AG04449 (cell line): Measurements from ENCODE around the gene GMPPA.

Experiments
- CTCF ChIA-PET: fragments of 350-600 bp; formaldehyde crosslinking; extraction: SDS; loops from one replicate; lab custom pipeline; 2021; ENCODE audit warnings: antibody characterized with exemption; lab: Yijun Ruan, JAX
- POLR2A ChIA-PET: fragments of 400-600, 350-600 bp; formaldehyde crosslinking; extraction: SDS; loops from one replicate; lab custom pipeline; 2020; ENCODE audit warnings: antibody characterized with exemption, inconsistent platforms; lab: Yijun Ruan, JAX
- DNase-seq: peaks from one replicate; pipeline ENCODE4 v3.0.0-alpha.2; 2010; ENCODE audit warnings: low read depth, low spot score
- H3K4me3 ChIP-seq: 2 replicates; pipeline ENCODE4 v1.5.1; 2011; ENCODE audit warnings: low read depth, mild to moderate bottlenecking, control low read depth, low read length
- TF ChIP-seq, protein P1 (sequence below): IDR thresholded peaks from one replicate; pipeline ENCODE4 v1.5.1; 2011; ENCODE audit warnings: mild to moderate bottlenecking, moderate library complexity, low read length, control low read depth, inconsistent platforms; ENCODE audit not compliant: insufficient read depth; ENCODE audit errors: missing control alignments

The GMPPA gene

DNA sequence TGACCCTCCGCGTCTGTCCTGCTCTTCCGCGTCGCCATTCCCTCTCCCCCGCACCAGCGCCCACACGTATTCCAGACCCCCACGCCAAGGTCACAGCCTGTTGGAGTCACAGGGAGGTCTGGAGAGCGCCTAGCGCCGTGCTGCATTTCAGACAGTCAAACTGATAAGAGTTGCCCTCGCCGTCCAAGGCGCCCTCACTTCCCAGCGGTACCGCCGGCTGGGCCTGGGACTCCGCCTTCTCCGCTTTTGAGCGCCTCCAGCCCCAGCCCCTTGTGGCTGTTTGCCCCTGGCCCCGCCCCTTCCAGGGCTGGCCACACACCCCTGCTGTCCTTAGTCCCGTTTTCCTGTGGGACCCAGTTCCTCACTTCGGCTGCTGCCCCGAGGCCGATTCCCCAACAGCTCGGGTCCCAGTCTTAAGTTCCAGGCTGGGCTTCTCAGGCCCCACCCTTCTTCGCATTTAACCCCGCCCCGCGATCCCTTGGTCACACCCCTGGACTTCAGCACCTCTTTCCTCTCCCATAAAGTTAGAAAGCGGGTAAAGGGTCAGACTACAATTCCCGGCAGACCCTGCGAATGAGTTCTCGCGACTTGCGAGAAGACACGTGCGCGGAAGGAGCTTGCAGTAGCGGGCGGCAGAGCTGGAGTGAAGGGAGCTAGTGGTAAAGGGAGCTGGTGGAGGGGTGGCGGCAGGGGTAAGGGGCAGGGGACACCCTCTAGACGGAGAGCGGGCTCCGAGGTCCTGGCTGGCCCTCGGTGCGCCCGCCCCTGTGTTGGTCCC lies at the start of gene GMPPA:
Gene GMPPA, plus strand, starts transcription at position 612 of the 778 bp plus-strand sequence. CDS start 1,085 bp downstream, outside the sequence.
- peak within 1 kb of the TSS; percentile 75 for H3K4me3 ChIP-seq
- CTCF ChIA-PET, result interaction anchor here (0.9 to 39.0 kb wide), 11 partner anchors 12 to 191 kb away, joined by 3 to 1084 read pairs (median 7); partner anchors contain the start of gene ASIC4
- POLR2A ChIA-PET, result interaction anchor here (0.7 to 3.8 kb wide), 17 partner anchors 9 to 54 kb away, joined by 3 to 28 read pairs (median 6); partner anchors contain the start of genes CHPF and TMEM198
- TF ChIP-seq, protein P1, sequence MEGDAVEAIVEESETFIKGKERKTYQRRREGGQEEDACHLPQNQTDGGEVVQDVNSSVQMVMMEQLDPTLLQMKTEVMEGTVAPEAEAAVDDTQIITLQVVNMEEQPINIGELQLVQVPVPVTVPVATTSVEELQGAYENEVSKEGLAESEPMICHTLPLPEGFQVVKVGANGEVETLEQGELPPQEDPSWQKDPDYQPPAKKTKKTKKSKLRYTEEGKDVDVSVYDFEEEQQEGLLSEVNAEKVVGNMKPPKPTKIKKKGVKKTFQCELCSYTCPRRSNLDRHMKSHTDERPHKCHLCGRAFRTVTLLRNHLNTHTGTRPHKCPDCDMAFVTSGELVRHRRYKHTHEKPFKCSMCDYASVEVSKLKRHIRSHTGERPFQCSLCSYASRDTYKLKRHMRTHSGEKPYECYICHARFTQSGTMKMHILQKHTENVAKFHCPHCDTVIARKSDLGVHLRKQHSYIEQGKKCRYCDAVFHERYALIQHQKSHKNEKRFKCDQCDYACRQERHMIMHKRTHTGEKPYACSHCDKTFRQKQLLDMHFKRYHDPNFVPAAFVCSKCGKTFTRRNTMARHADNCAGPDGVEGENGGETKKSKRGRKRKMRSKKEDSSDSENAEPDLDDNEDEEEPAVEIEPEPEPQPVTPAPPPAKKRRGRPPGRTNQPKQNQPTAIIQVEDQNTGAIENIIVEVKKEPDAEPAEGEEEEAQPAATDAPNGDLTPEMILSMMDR, result peak; percentile 9
- DNase-seq, result peak; percentile 95

DNA sequence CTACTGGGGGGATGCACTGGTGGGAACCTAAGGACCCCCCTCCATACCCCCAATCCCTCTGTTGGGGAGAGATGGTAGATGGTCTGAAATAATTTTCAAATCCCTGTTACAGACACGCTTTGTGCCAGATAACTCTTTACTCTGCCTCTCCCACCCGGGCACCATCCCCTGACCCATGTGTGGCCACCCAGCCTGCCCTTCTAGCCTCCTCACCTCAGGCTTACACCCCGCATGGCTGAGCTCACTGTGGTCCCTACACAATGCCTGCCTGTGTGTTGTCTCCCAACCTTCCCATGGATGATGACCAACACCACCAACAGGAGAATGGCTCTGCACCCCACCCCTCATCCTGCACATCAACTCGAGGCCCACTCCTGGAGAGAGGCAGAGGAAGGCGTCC lies 49.1 kb upstream of the GMPPA start:
- H3K4me3 ChIP-seq, result no peak overlapping the region
- DNase-seq, result no peak
- POLR2A ChIA-PET, result no interaction called here
- TF ChIP-seq, protein P1, result no peak
- CTCF ChIA-PET, result interaction anchor here (0.9 to 2.4 kb wide), 9 partner anchors 9 to 91 kb away, joined by 3 to 9 read pairs (median 5); no protein-coding TSS in a partner anchor

DNA sequence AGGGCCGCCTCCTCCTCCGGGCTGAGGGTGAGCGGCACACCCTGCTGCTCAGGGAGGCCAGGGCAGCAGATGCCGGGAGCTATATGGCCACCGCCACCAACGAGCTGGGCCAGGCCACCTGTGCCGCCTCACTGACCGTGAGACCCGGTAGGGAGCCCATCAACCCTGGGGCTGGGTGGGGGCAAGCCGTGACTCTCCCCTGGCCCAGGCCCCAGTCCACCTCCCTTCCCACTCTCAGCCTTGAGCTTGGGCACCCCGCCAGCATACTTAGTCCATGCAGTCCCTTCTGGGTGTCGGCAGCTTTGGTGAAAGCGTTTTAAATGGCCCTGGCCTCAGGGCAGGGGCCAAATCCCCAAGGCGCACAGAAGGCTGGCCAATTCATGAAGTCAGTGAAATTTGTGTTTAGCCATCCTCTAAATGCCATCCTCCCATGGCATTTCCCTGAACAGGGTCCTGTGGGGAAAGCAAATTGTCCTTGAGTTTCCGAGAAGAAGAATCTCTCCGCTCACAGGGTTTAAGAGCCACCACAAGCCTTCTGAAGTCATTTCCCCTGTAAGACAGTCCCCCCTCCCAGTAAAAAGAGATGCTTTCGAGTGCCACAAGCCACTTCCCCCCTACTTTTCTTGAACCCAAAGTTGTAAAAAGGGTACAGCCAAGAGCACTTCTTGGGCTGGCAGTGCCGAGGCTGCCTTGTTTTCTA lies 46.9 kb upstream of the GMPPA start:
- no peak overlapping the region for H3K4me3 ChIP-seq
- TF ChIP-seq, protein P1, result no peak
- CTCF ChIA-PET, result interaction anchor here (1.0 to 14.5 kb wide), 9 partner anchors 7 to 108 kb away, joined by 3 to 238 read pairs (median 8); partner anchors contain the start of gene SPEG
- POLR2A ChIA-PET, result interaction anchor here (1.0 to 2.2 kb wide), 3 partner anchors 15 to 47 kb away, joined by 3 to 6 read pairs (median 3); partner anchors contain the start of gene GMPPA
- DNase-seq, result no peak

DNA sequence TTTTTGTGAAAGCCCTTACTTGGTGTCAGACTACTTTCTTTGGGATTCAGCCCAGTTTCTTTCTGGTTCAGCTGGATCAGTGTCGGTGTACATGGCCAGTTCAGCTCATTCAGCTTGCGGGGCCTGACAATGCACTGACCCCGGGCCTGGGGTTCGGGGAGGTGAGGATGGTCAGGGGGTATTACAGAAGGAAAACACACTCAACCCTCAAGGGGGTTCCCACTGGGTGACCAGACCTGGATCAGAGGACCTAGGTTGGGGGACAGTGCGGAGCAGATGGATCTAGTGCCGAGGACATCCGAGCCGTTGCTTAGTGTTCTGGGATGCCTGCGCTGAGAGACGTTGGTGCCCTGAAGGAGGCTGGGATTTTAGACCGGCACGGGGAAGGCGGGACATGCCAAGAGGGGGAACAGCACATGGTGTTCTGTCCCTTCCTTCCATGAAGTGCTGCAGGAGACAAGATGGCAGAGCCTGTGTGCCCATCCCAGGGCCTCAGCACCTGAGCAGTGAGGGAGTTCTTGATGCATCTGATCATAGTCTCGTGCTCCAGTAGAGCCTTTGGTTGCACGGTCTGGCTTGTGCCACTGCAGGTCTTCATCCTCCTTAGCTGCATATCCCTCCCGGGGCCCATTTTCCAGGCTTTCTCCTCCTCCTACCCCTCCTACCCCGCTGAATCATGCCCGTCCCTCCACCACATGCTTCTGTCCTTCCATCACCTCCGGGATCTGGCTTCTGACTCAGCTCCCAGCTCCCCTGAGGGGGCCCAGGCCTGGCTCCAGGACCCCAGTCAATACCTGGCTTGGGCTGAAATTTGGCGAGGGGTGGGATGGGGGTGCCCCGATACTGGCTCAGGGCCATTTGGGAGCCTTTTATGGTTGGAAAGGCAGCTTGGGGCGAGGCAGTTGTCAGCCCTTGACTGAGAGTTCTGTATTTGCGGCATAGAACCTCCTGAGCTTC lies 46.1 kb upstream of the GMPPA start:
- DNase-seq, result peak; percentile 87
- no peak overlapping the region for H3K4me3 ChIP-seq
- CTCF ChIA-PET, result interaction anchor here (0.5 to 14.5 kb wide), 22 partner anchors 11 to 1195 kb away, joined by 3 to 238 read pairs (median 5); partner anchors contain the start of gene SPEG
- POLR2A ChIA-PET, result interaction anchor here (0.6 to 2.3 kb wide), 16 partner anchors 8 to 77 kb away, joined by 3 to 24 read pairs (median 4); partner anchors contain the start of gene GMPPA
- TF ChIP-seq, protein P1, result no peak
